Liver (tissue), 9 donors: ENCODE data around the gene HCN3. TPM values are rescaled to one million over a fixed set of nuclear protein-coding genes. Genes with fewer than 3 reads are reported as not detected.

ENCODE experiments used
- DNase-seq: peaks from one replicate; pipeline ENCODE4 v3.0.0-alpha.2; 2017; ENCODE audit warnings: low spot score
- H3K27ac ChIP-seq, 2 donors: one replicate each; pipeline ENCODE4 v1.7.0; 2013; ENCODE audit warnings: inconsistent platforms in 2 of 2, low read length in 2 of 2, control low read depth in 1 of 2, low read depth in 1 of 2, mild to moderate bottlenecking in 1 of 2
- H3K27me3 ChIP-seq, 4 donors: one replicate each; pipeline versions ENCODE4 v1.6.1 to v1.7.0; 2013; ENCODE audit warnings: low read length in 3 of 4, inconsistent platforms in 1 of 4, mild to moderate bottlenecking in 1 of 4, moderate library complexity in 1 of 4; ENCODE audit not compliant: control insufficient read depth in 4 of 4, insufficient read depth in 4 of 4
- H3K36me3 ChIP-seq, 4 donors: one replicate each; pipeline versions ENCODE4 v1.6.1 to v1.7.0; 2013; ENCODE audit warnings: low read length in 3 of 4, mild to moderate bottlenecking in 3 of 4, low read depth in 1 of 4, moderate library complexity in 1 of 4; ENCODE audit not compliant: control insufficient read depth in 4 of 4, insufficient read depth in 3 of 4
- H3K4me1 ChIP-seq, 4 donors: one replicate each; pipeline versions ENCODE4 v1.6.1 to v1.7.0; 2013; ENCODE audit warnings: low read length in 3 of 4, mild to moderate bottlenecking in 3 of 4, moderate library complexity in 1 of 4; ENCODE audit not compliant: control insufficient read depth in 4 of 4, insufficient read depth in 4 of 4
- H3K4me3 ChIP-seq, 3 donors: one replicate each; pipeline versions ENCODE4 v1.6.1 to v1.7.0; 2013; ENCODE audit warnings: low read length in 3 of 3, control low read depth in 1 of 3, low read depth in 1 of 3, mild to moderate bottlenecking in 1 of 3
- H3K9ac ChIP-seq, 2 donors: one replicate each; pipeline ENCODE4 v1.7.0; 2013; ENCODE audit warnings: low read length in 2 of 2, mild to moderate bottlenecking in 2 of 2, moderate library complexity in 2 of 2, control low read depth in 1 of 2, low read depth in 1 of 2
- H3K9me3 ChIP-seq, 4 donors: one replicate each; pipeline versions ENCODE4 v1.6.1 to v1.7.0; 2013; ENCODE audit warnings: low read length in 3 of 4; ENCODE audit not compliant: control insufficient read depth in 4 of 4
- ATF3 ChIP-seq: IDR thresholded peaks from 2 replicates; pipeline ENCODE4 v1.6.1; 2016; ENCODE audit warnings: antibody characterized with exemption
- CTCF ChIP-seq: fragments of 150-350 bp; IDR thresholded peaks from 2 replicates; pipeline ENCODE4 v1.5.1; 2017; ENCODE audit warnings: improper control_type of control experiment, low read depth, low read length; ENCODE audit not compliant: missing input control
- EGR1 ChIP-seq, 2 donors: IDR thresholded peaks; 2 replicates each; pipeline ENCODE4 v1.6.1; 2016 to 2018; ENCODE audit warnings: antibody characterized with exemption in 2 of 2, low read depth in 2 of 2
- FOXA1 ChIP-seq: IDR thresholded peaks from 2 replicates; pipeline ENCODE4 v1.6.1; 2016; ENCODE audit warnings: antibody characterized with exemption
- FOXA2 ChIP-seq: IDR thresholded peaks from 2 replicates; pipeline ENCODE4 v1.6.1; 2016; ENCODE audit warnings: antibody characterized with exemption
- GABPA ChIP-seq, 2 donors: IDR thresholded peaks in 1 of 2; conservative IDR thresholded peaks in 1 of 2; 2 replicates each; pipeline ENCODE4 v1.6.1; 2016; ENCODE audit warnings: antibody characterized with exemption in 2 of 2, mild to moderate bottlenecking in 1 of 2, moderate library complexity in 1 of 2
- HNF4A ChIP-seq, 2 donors: conservative IDR thresholded peaks; 2 replicates each; pipeline ENCODE4 v1.6.1; 2016; ENCODE audit warnings: antibody characterized with exemption in 2 of 2, mild to moderate bottlenecking in 2 of 2
- HNF4G ChIP-seq: IDR thresholded peaks from 2 replicates; pipeline ENCODE4 v1.6.1; 2016; ENCODE audit warnings: antibody characterized with exemption
- JUND ChIP-seq, 2 donors: IDR thresholded peaks; 2 replicates each; pipeline ENCODE4 v1.6.1; 2016; ENCODE audit warnings: antibody characterized with exemption in 2 of 2
- MAX ChIP-seq: IDR thresholded peaks from 2 replicates; pipeline ENCODE4 v1.6.1; 2016; ENCODE audit warnings: antibody characterized with exemption
- NR2F2 ChIP-seq: IDR thresholded peaks from 2 replicates; pipeline ENCODE4 v1.6.1; 2016; ENCODE audit warnings: antibody characterized with exemption
- RAD21 ChIP-seq, 2 donors: IDR thresholded peaks; 2 replicates each; pipeline ENCODE4 v1.6.1; 2016; ENCODE audit warnings: antibody characterized with exemption in 2 of 2, mild to moderate bottlenecking in 2 of 2
- REST ChIP-seq: IDR thresholded peaks from 2 replicates; pipeline ENCODE4 v1.6.1; 2016; ENCODE audit warnings: antibody characterized with exemption, mild to moderate bottlenecking
- RXRA ChIP-seq, 2 donors: IDR thresholded peaks; 2 replicates each; pipeline ENCODE4 v1.6.1; 2017 to 2018; ENCODE audit warnings: antibody characterized with exemption in 2 of 2, mild to moderate bottlenecking in 1 of 2
- SP1 ChIP-seq: IDR thresholded peaks from 2 replicates; pipeline ENCODE4 v1.6.1; 2018; ENCODE audit warnings: antibody characterized with exemption, mild to moderate bottlenecking
- TAF1 ChIP-seq: conservative IDR thresholded peaks from 2 replicates; pipeline ENCODE4 v1.6.1; 2016; ENCODE audit warnings: antibody characterized with exemption, mild to moderate bottlenecking
- YY1 ChIP-seq: IDR thresholded peaks from 2 replicates; pipeline ENCODE4 v1.6.1; 2016; ENCODE audit warnings: antibody characterized with exemption, mild to moderate bottlenecking
- ZBTB33 ChIP-seq: IDR thresholded peaks from 2 replicates; pipeline ENCODE4 v1.6.1; 2016; ENCODE audit warnings: antibody characterized with exemption
- WGBS: extraction: QIAGEN DNeasy Blood & Tissue Kit; methylation state at CpG from one replicate; pipeline ENCODE4 v1.1.7; 2013; 5-methylcytosine and 5-hydroxymethylcytosine counted together
- polyA plus RNA-seq, 2 donors: library from polyadenylated mRNA; stranded (reverse) in 1 of 2; unstranded in 1 of 2; fragments of 200-250 nt in 1 of 2; fragments of >200 nt in 1 of 2; fragmentation: Nextera tagmentation in 1 of 2; extraction: Ambion mirVana in 1 of 2; gene quantifications; one replicate each; pipeline versions ENCODE4 v1.2.1 to v1.2.3, GENCODE V29; 2013 to 2015
- total RNA-seq, 2 donors: library from RNA; depleted of rRNA; stranded (reverse); fragments of >200 nt; gene quantifications; one replicate each; pipeline ENCODE4 v1.2.3, GENCODE V29; 2014
- donor health status: healthy.
- donor health status: healthy.
- donor health status: healthy.
- donor health status: healthy.
- donor health status: healthy.

Gene HCN3
- total and polyA plus RNA-seq, 4 donors = 0.33 to 1.5 (median 0.93) TPM

GRCh38 chr1:155261493-155261851, 15.8 kb upstream of the HCN3 start:
- H3K4me1 ChIP-seq = peaks cover 0 to 25% (median 17%) of the 10 kb centered on the region in 4 donors
- no peak for DNase-seq
- no peak for TF ChIP-seq HNF4A (conservative IDR thresholded peaks at IDR 0.05)
- peak overlapping the region; percentile 65 to 87 for H3K27ac ChIP-seq
- H3K4me3 ChIP-seq = peak overlapping the region; percentile 88 to 99 (median 91)
- 0% methylated on average over 9 of the region's 9 CpGs for WGBS
- peak overlapping the region; percentile 63 to 88 for H3K9ac ChIP-seq
- H3K27me3 ChIP-seq = no peaks in the 10 kb centered on the region
- H3K9me3 ChIP-seq = no peaks in the 10 kb centered on the region
- H3K36me3 ChIP-seq = peaks cover 2 to 41% (median 30%) of the 10 kb centered on the region in 4 donors

GRCh38 chr1:155261852-155262673, 15.2 kb upstream of the HCN3 start, which contains the start of gene SCAMP3:
SCAMP3 (minus strand) TSS chr1:155262360; CDS start chr1:155262151, 209 bp downstream.
- peak within 1 kb of the TSS; percentile 88 to 99 (median 91) for H3K4me3 ChIP-seq
- peak within 1 kb of the TSS; percentile 65 to 87 for H3K27ac ChIP-seq
- TF ChIP-seq SP1 = peak; percentile 66
- peak; percentile 51 to 95 for TF ChIP-seq GABPA (IDR thresholded peaks at IDR 0.05 in 1 of 2, conservative IDR thresholded peaks at IDR 0.05 in 1 of 2)
- peak; percentile 60 for TF ChIP-seq MAX
- TF ChIP-seq HNF4G = peak; percentile 34
- TF ChIP-seq CTCF = no peak
- TF ChIP-seq HNF4A (conservative IDR thresholded peaks at IDR 0.05) = peak; percentile 37 to 72
- peak in 1 of 2 donors; percentile 47 for TF ChIP-seq EGR1 (IDR thresholded peaks at IDR 0.05; ENCODE audit: low read depth in 2 of 2)
- peak; percentile 63 for TF ChIP-seq TAF1
- peak in 1 of 2 donors; percentile 81 for TF ChIP-seq JUND (IDR thresholded peaks at IDR 0.05)
- peak; percentile 97 for TF ChIP-seq ZBTB33
- TF ChIP-seq RXRA (IDR thresholded peaks at IDR 0.05) = peak; percentile 60 to 74
- TF ChIP-seq REST = peak; percentile 37
- peak; percentile 86 for TF ChIP-seq YY1
- TF ChIP-seq RAD21 (IDR thresholded peaks at IDR 0.05) = peak in 1 of 2 donors; percentile 45
- TF ChIP-seq FOXA1 = no peak
- peak; percentile 35 for TF ChIP-seq ATF3
- peak; percentile 42 for TF ChIP-seq NR2F2
- TF ChIP-seq FOXA2 = no peak
- H3K36me3 ChIP-seq = peaks cover 4 to 45% (median 36%) of the 10 kb centered on the region in 4 donors
- H3K9me3 ChIP-seq = no peaks in the 10 kb centered on the region
- DNase-seq = peak; percentile 83
- under 1% methylated on average over 47 of the region's 47 CpGs for WGBS
- no peaks in the 10 kb centered on the region for H3K27me3 ChIP-seq
- peaks cover 0 to 23% (median 16%) of the 10 kb centered on the region in 4 donors for H3K4me1 ChIP-seq
- H3K9ac ChIP-seq = peak within 1 kb of the TSS; percentile 63 to 88
